SK-N-SH (cell line): ENCODE results near the gene NTSR1. TPM values are rescaled to one million over a fixed set of nuclear protein-coding genes. Genes with fewer than 3 reads are reported as not detected.

Experiments
- CTCF ChIA-PET: fragments of 300-600, 350-600 bp; formaldehyde crosslinking; extraction: SDS; loops from one replicate; lab custom pipeline; 2021; lab: Yijun Ruan, JAX
- POLR2A ChIA-PET: fragments of 350-600 bp; sonication (Branson Sonifier 250); formaldehyde crosslinking; extraction: SDS; loops from one replicate; lab custom pipeline; 2020; ENCODE audit warnings: antibody characterized with exemption, inconsistent platforms; lab: Yijun Ruan, JAX
- DNase-seq: peaks from one replicate; pipeline ENCODE4 v3.0.0; 2012
- H2AFZ ChIP-seq: fragments of 200-600 bp; sonication (generic); 2 replicates; pipeline ENCODE4 v1.8.1; 2016; ENCODE audit warnings: antibody characterized with exemption, mild to moderate bottlenecking, low read depth
- H3F3A ChIP-seq: fragments of 200-600 bp; sonication (generic); replicated peaks from 2 replicates; pipeline ENCODE3; 2016; ENCODE audit warnings: antibody characterized with exemption, mild to moderate bottlenecking; ENCODE audit not compliant: insufficient read depth
- H3K27ac ChIP-seq, 2 experiments: fragments of 200-500 bp in 1 of 2; fragments of 200-600 bp in 1 of 2; sonication (Bioruptor generic) in 1 of 2; sonication (generic), shearing (Covaris generic) in 1 of 2; 2 replicates each; pipeline versions ENCODE4 v1.5.1 to v1.6.1; 2014 to 2016; ENCODE audit warnings: low read depth in 2 of 2, inconsistent platforms in 1 of 2, low read length in 1 of 2, mild to moderate bottlenecking in 1 of 2, mixed read lengths in 1 of 2
- H3K27me3 ChIP-seq: fragments of 200-600 bp; sonication (generic), shearing (Covaris generic); 2 replicates; pipeline ENCODE4 v1.6.1; 2016; ENCODE audit warnings: mixed run types; ENCODE audit not compliant: insufficient read depth
- H3K36me3 ChIP-seq, 2 experiments: fragments of 200-500 bp in 1 of 2; fragments of 200-600 bp in 1 of 2; sonication (Bioruptor generic) in 1 of 2; sonication (generic) in 1 of 2; replicated peaks in 1 of 2; 2 replicates each; pipeline versions ENCODE3 to v1.5.1; 2014 to 2016; ENCODE audit warnings: low read length in 1 of 2, mild to moderate bottlenecking in 1 of 2; ENCODE audit not compliant: insufficient read depth in 2 of 2, control insufficient read depth in 1 of 2
- H3K4me1 ChIP-seq, 2 experiments: fragments of 200-500 bp in 1 of 2; fragments of 200-600 bp in 1 of 2; sonication (Bioruptor generic) in 1 of 2; sonication (generic), shearing (Covaris generic) in 1 of 2; 2 replicates each; pipeline versions ENCODE4 v1.5.1 to v1.6.1; 2014 to 2016; ENCODE audit warnings: low read depth in 1 of 2, low read length in 1 of 2, mixed run types in 1 of 2; ENCODE audit not compliant: insufficient read depth in 2 of 2, control insufficient read depth in 1 of 2
- H3K4me2 ChIP-seq: fragments of 200-600 bp; sonication (generic), shearing (Covaris generic); 2 replicates; pipeline ENCODE4 v1.6.1; 2017; ENCODE audit warnings: mixed run types
- H3K4me3 ChIP-seq, 2 experiments: fragments of 200-500 bp in 1 of 2; fragments of 200-600 bp in 1 of 2; sonication (Bioruptor generic) in 1 of 2; sonication (generic), shearing (Covaris generic) in 1 of 2; 2 replicates each; pipeline versions ENCODE4 v1.5.1 to v1.8.1; 2014 to 2016; ENCODE audit warnings: low read depth in 2 of 2, inconsistent platforms in 1 of 2, low read length in 1 of 2, mild to moderate bottlenecking in 1 of 2, mixed read lengths in 1 of 2, moderate library complexity in 1 of 2
- H3K79me2 ChIP-seq: fragments of 200-600 bp; sonication (generic); 2 replicates; pipeline ENCODE4 v1.8.1; 2017; ENCODE audit warnings: mild to moderate bottlenecking; ENCODE audit not compliant: insufficient read depth
- H3K9ac ChIP-seq: fragments of 200-600 bp; sonication (generic); 2 replicates; pipeline ENCODE4 v1.6.1; 2017; ENCODE audit warnings: mixed run types
- H3K9me2 ChIP-seq: fragments of 200-600 bp; sonication (generic); 2 replicates; pipeline ENCODE4 v1.6.1; 2017; ENCODE audit warnings: mixed run types
- H3K9me3 ChIP-seq: fragments of 200-600 bp; sonication (generic); 2 replicates; pipeline ENCODE4 v1.6.1; 2017; ENCODE audit warnings: mixed run types, mild to moderate bottlenecking, moderate library complexity
- H4K20me1 ChIP-seq: fragments of 200-600 bp; sonication (generic); 2 replicates; pipeline ENCODE4 v1.6.1; 2017; ENCODE audit warnings: mild to moderate bottlenecking, mixed run types; ENCODE audit not compliant: insufficient read depth
- ELF1 ChIP-seq: IDR thresholded peaks from 2 replicates; pipeline ENCODE4 v1.4.0; 2012
- EP300 ChIP-seq, 2 experiments: IDR thresholded peaks; 2 replicates each; pipeline versions ENCODE4 v1.4.0 to v1.6.1; 2012; ENCODE audit warnings: borderline replicate concordance in 1 of 2, low read depth in 1 of 2, low read length in 1 of 2
- EZH2phosphoT487 ChIP-seq: fragments of 200-600 bp; sonication (generic); IDR thresholded peaks from 2 replicates; pipeline ENCODE4 v1.6.1; 2017; ENCODE audit warnings: low read depth, mixed run types, mild to moderate bottlenecking, antibody characterized with exemption, moderate library complexity, borderline replicate concordance
- FOXJ3 ChIP-seq: sonication (generic); formaldehyde crosslinking; IDR thresholded peaks from 2 replicates; pipeline ENCODE4 v1.5.1; 2020; ENCODE audit warnings: mild to moderate bottlenecking, missing genetic modification reagents
- GATA2 ChIP-seq: sonication (generic); formaldehyde crosslinking; IDR thresholded peaks from 2 replicates; pipeline ENCODE4 v1.5.0; 2020; ENCODE audit warnings: mild to moderate bottlenecking, missing genetic modification reagents
- JUND ChIP-seq: IDR thresholded peaks from 2 replicates; pipeline ENCODE4 v1.4.0; 2012
- MXI1 ChIP-seq: IDR thresholded peaks from 2 replicates; pipeline ENCODE4 v1.6.1; 2012; ENCODE audit warnings: mild to moderate bottlenecking, low read depth, low read length, improper control_type of control experiment
- NFIC ChIP-seq: IDR thresholded peaks from 2 replicates; pipeline ENCODE4 v1.4.0; 2012; ENCODE audit warnings: borderline replicate concordance
- NRF1 ChIP-seq: IDR thresholded peaks from 2 replicates; pipeline ENCODE4 v1.6.1; 2012; ENCODE audit warnings: low read depth, mild to moderate bottlenecking, low read length
- RFX5 ChIP-seq: IDR thresholded peaks from 2 replicates; pipeline ENCODE4 v1.6.1; 2012; ENCODE audit warnings: mild to moderate bottlenecking, improper control_type of control experiment, low read length
- SMC3 ChIP-seq: IDR thresholded peaks from 2 replicates; pipeline ENCODE4 v1.6.1; 2012; ENCODE audit warnings: low read depth, low read length, improper control_type of control experiment
- TCF12 ChIP-seq: IDR thresholded peaks from 2 replicates; pipeline ENCODE4 v1.4.0; 2012
- TEAD4 ChIP-seq: IDR thresholded peaks from 2 replicates; pipeline ENCODE4 v1.4.0; 2012; ENCODE audit warnings: mild to moderate bottlenecking, borderline replicate concordance; ENCODE audit not compliant: insufficient read depth
- YY1 ChIP-seq: IDR thresholded peaks from 2 replicates; pipeline ENCODE4 v1.4.0; 2012; ENCODE audit warnings: low read depth, mild to moderate bottlenecking
- WGBS: methylation state at CpG from one replicate; pipeline ENCODE4 v1.1.6; 2017; ENCODE audit warnings: low lambda C conversion rate; 5-methylcytosine and 5-hydroxymethylcytosine counted together
- polyA plus RNA-seq, 3 experiments: library from polyadenylated mRNA; depleted of rRNA; stranded (reverse); fragments of >200 nt; gene quantifications; 2 replicates each; pipeline ENCODE4 v1.2.3, GENCODE V29; 2012
- TF ChIP-seq, protein P1 (sequence below): IDR thresholded peaks from 2 replicates; pipeline ENCODE4 v1.6.1; 2012; ENCODE audit warnings: mild to moderate bottlenecking, low read depth, low read length, moderate library complexity
- TF ChIP-seq, protein P2 (sequence below): IDR thresholded peaks from 2 replicates; pipeline ENCODE4 v1.4.0; 2012; ENCODE audit warnings: low read depth
- TF ChIP-seq, protein P3 (sequence below): fragments of 200-600 bp; sonication (generic); IDR thresholded peaks from 2 replicates; pipeline ENCODE4 v1.6.1; 2017; ENCODE audit warnings: antibody characterized with exemption, mild to moderate bottlenecking, moderate library complexity
- TF ChIP-seq, protein P4 (sequence below): fragments of 150-350 bp; IDR thresholded peaks from 2 replicates; pipeline ENCODE4 v1.6.1; 2016; ENCODE audit warnings: mild to moderate bottlenecking, low read depth, low read length

NTSR1 gene
- polyA plus RNA-seq, 1 of the 3 experiments (the other 2 are of a cell fraction) = 8.2 TPM

DNA sequence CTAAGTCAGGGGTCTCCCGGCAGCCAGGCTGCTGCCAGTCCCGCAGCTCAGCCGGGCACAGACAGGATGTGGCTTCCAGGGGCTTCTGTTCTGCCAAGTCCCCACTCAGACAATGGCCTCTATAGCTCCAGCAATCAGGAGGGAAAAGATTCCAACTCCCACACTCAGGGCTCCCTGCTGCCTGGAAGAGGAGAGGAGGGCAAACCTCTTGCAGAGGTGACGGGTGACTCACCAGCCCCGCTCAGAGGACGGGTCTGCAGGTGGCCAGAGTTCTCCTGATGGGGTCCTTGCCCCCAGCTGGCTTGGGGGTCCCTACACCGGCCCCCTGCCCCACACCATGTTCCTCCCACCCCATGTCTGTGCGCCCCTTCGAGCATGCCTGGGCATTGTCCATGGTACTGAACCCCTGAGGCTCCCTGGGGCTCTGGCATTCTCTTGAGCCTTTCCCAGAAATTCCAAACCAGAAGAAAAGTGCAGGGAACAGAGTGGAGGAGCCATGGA lies 32.6 kb downstream of the NTSR1 start:
- H3K79me2 ChIP-seq = no peaks in the 10 kb centered on the region
- H3K9me3 ChIP-seq = no peaks in the 10 kb centered on the region
- H3K9ac ChIP-seq = no peak overlapping the region; the same call in 1 of the 2 replicates
- no peak overlapping the region for H3K4me3 ChIP-seq
- ChIA-PET POLR2A (no interaction called here), CTCF (interaction anchor here (1.0 to 1.5 kb wide), 3 partner anchors 19 to 49 kb away, joined by 3 to 5 read pairs (median 3); no protein-coding TSS in a partner anchor)
- H3K36me3 ChIP-seq = no peaks in the 10 kb centered on the region
- H4K20me1 ChIP-seq = no peaks in the 10 kb centered on the region
- no peak for DNase-seq
- WGBS = no CpG with 5 or more reads among the region's 9 CpGs
- TF ChIP-seq GATA2 (no peak), RFX5 (no peak), NRF1 (no peak), EZH2phosphoT487 (no peak), ELF1 (no peak), TCF12 (no peak), FOXJ3 (CRISPR knock-in tag) (no peak), EP300 (IDR thresholded peaks at IDR 0.05; ENCODE audit: borderline replicate concordance in 1 of 2, low read depth in 1 of 2, low read length in 1 of 2) (no peak)
- TF ChIP-seq, protein P1, sequence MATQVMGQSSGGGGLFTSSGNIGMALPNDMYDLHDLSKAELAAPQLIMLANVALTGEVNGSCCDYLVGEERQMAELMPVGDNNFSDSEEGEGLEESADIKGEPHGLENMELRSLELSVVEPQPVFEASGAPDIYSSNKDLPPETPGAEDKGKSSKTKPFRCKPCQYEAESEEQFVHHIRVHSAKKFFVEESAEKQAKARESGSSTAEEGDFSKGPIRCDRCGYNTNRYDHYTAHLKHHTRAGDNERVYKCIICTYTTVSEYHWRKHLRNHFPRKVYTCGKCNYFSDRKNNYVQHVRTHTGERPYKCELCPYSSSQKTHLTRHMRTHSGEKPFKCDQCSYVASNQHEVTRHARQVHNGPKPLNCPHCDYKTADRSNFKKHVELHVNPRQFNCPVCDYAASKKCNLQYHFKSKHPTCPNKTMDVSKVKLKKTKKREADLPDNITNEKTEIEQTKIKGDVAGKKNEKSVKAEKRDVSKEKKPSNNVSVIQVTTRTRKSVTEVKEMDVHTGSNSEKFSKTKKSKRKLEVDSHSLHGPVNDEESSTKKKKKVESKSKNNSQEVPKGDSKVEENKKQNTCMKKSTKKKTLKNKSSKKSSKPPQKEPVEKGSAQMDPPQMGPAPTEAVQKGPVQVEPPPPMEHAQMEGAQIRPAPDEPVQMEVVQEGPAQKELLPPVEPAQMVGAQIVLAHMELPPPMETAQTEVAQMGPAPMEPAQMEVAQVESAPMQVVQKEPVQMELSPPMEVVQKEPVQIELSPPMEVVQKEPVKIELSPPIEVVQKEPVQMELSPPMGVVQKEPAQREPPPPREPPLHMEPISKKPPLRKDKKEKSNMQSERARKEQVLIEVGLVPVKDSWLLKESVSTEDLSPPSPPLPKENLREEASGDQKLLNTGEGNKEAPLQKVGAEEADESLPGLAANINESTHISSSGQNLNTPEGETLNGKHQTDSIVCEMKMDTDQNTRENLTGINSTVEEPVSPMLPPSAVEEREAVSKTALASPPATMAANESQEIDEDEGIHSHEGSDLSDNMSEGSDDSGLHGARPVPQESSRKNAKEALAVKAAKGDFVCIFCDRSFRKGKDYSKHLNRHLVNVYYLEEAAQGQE = peak; percentile 96
- H3F3A ChIP-seq = peaks cover 11% of the 10 kb centered on the region
- H3K9me2 ChIP-seq = no peaks in the 10 kb centered on the region
- peak overlapping the region in 1 of 2 experiments; percentile 81; a peak in 2 of 4 replicates for H3K27ac ChIP-seq
- H2AFZ ChIP-seq = no peak overlapping the region
- H3K4me2 ChIP-seq = peak overlapping the region; percentile 71
- peaks cover 14 to 30% of the 10 kb centered on the region in 2 experiments; a peak in 3 of 4 replicates for H3K4me1 ChIP-seq
- H3K27me3 ChIP-seq = no peaks in the 10 kb centered on the region

DNA sequence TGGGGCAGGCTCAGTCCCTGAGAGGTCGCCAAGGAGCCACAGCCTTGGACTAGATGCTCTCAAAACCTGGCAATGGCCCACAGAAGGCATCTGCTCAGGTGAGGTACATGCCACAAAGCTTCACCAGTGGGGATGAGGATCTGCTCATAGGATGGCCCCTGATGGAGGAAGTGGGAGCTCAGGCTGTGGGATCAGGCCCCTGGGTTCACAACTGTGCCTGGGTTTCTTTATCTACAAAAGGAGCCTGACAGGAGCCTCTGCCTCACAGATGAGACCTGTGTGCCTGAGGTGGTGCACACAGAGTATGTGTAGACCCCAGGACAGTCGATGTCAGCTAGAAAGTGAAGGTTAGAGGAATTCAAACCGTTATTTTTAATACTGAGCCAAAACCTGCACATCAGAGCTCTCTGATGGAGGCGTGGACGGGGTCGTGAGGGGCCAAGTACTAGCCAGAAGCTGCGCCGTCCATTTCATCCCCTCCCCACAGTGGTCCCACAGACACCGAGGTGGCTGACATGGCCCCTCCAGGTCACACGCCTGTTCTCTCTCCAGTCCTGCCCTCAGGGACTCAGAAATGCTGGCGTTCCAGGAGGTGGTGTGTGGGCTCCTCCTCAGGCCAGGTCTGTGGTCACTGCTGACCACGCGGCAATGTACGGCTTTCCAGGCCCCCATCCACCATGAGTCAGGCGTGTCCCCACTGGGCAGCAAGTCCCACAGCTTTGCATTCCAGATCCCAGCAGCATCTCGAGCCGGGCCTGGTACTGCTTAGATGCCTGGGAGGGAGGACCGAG lies 33.3 kb downstream of the NTSR1 start:
- H3K27ac ChIP-seq = no peak overlapping the region
- no peak overlapping the region for H3K4me3 ChIP-seq
- no peak overlapping the region for H3K9ac ChIP-seq
- H3K4me2 ChIP-seq = no peak overlapping the region
- peaks cover 11% of the 10 kb centered on the region for H3F3A ChIP-seq
- no peaks in the 10 kb centered on the region for H3K27me3 ChIP-seq
- POLR2A ChIA-PET = no interaction called here
- H3K79me2 ChIP-seq = no peaks in the 10 kb centered on the region
- no peaks in the 10 kb centered on the region for H3K36me3 ChIP-seq
- no peak overlapping the region for H2AFZ ChIP-seq
- no peaks in the 10 kb centered on the region for H3K9me3 ChIP-seq
- DNase-seq = no peak
- CTCF ChIA-PET = interaction anchor here (1.0 to 1.5 kb wide), 3 partner anchors 19 to 49 kb away, joined by 3 to 5 read pairs (median 3); no protein-coding TSS in a partner anchor
- 82% methylated on average over 9 of the region's 18 CpGs for WGBS
- H3K9me2 ChIP-seq = no peaks in the 10 kb centered on the region
- H3K4me1 ChIP-seq = peaks cover 14 to 30% of the 10 kb centered on the region in 2 experiments; a peak in 3 of 4 replicates
- H4K20me1 ChIP-seq = no peaks in the 10 kb centered on the region
- TF ChIP-seq SMC3 (no peak), RFX5 (no peak), EP300 (IDR thresholded peaks at IDR 0.05; ENCODE audit: borderline replicate concordance in 1 of 2, low read depth in 1 of 2, low read length in 1 of 2) (no peak), TEAD4 (no peak), MXI1 (no peak), YY1 (no peak), JUND (no peak), TCF12 (no peak), NRF1 (no peak), NFIC (no peak)
- TF ChIP-seq, protein P2, sequence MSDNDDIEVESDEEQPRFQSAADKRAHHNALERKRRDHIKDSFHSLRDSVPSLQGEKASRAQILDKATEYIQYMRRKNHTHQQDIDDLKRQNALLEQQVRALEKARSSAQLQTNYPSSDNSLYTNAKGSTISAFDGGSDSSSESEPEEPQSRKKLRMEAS = no peak
- TF ChIP-seq, protein P3, sequence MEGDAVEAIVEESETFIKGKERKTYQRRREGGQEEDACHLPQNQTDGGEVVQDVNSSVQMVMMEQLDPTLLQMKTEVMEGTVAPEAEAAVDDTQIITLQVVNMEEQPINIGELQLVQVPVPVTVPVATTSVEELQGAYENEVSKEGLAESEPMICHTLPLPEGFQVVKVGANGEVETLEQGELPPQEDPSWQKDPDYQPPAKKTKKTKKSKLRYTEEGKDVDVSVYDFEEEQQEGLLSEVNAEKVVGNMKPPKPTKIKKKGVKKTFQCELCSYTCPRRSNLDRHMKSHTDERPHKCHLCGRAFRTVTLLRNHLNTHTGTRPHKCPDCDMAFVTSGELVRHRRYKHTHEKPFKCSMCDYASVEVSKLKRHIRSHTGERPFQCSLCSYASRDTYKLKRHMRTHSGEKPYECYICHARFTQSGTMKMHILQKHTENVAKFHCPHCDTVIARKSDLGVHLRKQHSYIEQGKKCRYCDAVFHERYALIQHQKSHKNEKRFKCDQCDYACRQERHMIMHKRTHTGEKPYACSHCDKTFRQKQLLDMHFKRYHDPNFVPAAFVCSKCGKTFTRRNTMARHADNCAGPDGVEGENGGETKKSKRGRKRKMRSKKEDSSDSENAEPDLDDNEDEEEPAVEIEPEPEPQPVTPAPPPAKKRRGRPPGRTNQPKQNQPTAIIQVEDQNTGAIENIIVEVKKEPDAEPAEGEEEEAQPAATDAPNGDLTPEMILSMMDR = no peak
- TF ChIP-seq, protein P4, sequence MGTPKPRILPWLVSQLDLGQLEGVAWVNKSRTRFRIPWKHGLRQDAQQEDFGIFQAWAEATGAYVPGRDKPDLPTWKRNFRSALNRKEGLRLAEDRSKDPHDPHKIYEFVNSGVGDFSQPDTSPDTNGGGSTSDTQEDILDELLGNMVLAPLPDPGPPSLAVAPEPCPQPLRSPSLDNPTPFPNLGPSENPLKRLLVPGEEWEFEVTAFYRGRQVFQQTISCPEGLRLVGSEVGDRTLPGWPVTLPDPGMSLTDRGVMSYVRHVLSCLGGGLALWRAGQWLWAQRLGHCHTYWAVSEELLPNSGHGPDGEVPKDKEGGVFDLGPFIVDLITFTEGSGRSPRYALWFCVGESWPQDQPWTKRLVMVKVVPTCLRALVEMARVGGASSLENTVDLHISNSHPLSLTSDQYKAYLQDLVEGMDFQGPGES = no peak
